Esophagus mucosa (tissue), 1 donor: ENCODE data around the gene YAP1. TPM values are rescaled to one million over a fixed set of nuclear protein-coding genes. Genes with fewer than 3 reads are reported as not detected.

Experiments used
- ATAC-seq: fragments of 200-7000 bp; cut with Tn5 transposase; one replicate; pipeline ENCODE4 v1.9.1; 2020
- total RNA-seq: library from RNA; stranded (reverse); gene quantifications from one replicate; pipeline ENCODE4 v1.2.4, GENCODE V29; 2023
- donor health status: DM: yes; HTN: yes; CAD: no.

The YAP1 gene
- total RNA-seq, 1 donor from 2014 or later: 95.2 TPM

- no peak for ATAC-seq
Measured at GRCh38 chr11:102117472-102118113, 7.3 kb downstream of the YAP1 start.

DNA sequence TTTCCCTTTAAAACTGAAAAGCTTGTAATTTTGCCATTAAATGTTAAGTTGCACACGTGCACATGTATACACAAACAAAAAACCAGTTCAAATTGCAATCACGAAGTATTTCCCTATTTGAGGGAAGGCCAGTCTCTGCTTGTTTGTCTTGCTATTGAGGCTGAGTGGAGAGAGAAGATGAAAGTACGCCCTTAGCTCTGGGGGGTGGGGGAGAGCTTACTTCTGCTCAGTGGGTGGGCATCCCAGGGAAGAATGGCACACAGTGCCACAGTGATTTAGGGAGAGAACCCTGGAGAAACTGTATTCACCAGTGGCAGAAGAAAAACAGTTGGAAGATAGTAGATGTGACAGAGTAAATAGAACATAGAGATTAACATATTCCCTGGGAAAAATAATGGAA is 8.7 kb downstream of the YAP1 start:
- ATAC-seq: peak; percentile 10

GRCh38 chr11:102119997-102120396 is 9.8 kb downstream of the YAP1 start:
- ATAC-seq: no peak

DNA sequence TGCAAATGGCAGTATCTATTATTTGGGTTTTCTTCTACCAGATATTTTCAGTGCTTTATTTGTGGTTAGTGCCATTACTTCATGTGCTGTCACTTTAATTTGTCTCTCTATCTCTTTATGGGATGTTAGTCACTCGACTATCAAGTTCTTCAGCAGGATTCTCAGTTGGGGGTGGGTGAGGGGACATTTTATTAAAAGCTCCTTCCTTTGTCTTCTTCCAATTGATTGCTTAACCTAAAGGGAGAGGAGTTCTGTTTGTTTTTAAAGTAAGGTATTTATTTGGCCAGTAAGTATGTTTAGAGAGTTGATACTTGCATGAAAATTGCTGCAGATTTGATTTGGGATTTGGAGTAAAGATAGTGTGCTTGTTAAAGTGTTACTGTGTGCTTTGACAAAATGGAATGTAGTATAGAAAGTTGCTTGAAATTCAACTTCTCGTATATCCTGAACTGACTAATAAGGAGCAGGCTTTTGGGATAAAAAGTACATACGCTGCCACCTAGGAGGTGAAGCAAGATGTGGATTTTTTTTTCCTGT is 10.3 kb downstream of the YAP1 start:
- ATAC-seq: no peak

- ATAC-seq: no peak
Measured at GRCh38 chr11:102121329-102121728, 11.1 kb downstream of the YAP1 start.

DNA sequence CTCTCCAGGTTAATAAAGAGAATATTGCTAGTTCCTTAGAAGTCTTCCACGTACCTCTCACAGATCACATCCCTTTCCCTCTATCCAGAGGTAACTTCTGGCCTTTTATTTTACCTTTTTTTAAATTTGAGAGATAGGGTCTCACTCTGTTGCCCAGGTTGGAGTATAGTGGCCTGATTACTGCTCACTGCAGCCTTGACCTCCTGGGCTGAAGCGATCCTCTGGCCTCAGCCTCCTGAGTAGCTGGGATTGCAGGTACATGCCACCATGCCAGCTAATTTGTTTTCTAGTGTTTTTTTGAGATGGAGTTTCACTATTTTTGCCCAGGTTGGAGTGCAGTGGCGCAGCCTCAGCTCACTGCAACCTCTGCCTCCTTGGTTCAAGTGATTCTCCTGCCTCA is 24.4 kb downstream of the YAP1 start:
- ATAC-seq: no peak

DNA sequence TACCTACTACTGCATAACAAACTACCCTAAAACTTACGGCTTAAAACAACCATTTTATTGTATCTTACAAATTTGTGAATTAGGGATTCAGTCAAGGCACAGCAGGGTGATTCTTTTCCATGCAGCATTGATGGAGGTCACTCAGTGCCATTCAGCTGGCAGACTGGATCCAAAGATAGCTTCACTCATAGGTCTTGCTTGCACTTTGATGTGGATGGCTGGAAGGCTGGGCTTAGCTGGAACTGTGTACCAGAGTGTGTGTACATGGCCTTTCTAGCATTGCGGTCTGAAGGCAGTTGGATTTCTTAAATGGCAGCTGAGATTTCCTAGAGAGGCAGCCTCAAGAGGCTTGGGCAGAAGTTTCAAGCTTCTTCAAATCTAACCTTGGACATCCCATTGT is 25.0 kb downstream of the YAP1 start:
- no peak for ATAC-seq

- ATAC-seq: no peak
Measured at GRCh38 chr11:102138223-102138622, 28.0 kb downstream of the YAP1 start.

GRCh38 chr11:102138670-102139069 is 28.4 kb downstream of the YAP1 start:
- ATAC-seq: peak; percentile 45

- ATAC-seq: peak; percentile 84
Measured at GRCh38 chr11:102139081-102139498, 28.8 kb downstream of the YAP1 start.

GRCh38 chr11:102142333-102142732 is 32.1 kb downstream of the YAP1 start:
- no peak for ATAC-seq

- ATAC-seq: no peak
Measured at GRCh38 chr11:102143867-102144266, 33.6 kb downstream of the YAP1 start.

DNA sequence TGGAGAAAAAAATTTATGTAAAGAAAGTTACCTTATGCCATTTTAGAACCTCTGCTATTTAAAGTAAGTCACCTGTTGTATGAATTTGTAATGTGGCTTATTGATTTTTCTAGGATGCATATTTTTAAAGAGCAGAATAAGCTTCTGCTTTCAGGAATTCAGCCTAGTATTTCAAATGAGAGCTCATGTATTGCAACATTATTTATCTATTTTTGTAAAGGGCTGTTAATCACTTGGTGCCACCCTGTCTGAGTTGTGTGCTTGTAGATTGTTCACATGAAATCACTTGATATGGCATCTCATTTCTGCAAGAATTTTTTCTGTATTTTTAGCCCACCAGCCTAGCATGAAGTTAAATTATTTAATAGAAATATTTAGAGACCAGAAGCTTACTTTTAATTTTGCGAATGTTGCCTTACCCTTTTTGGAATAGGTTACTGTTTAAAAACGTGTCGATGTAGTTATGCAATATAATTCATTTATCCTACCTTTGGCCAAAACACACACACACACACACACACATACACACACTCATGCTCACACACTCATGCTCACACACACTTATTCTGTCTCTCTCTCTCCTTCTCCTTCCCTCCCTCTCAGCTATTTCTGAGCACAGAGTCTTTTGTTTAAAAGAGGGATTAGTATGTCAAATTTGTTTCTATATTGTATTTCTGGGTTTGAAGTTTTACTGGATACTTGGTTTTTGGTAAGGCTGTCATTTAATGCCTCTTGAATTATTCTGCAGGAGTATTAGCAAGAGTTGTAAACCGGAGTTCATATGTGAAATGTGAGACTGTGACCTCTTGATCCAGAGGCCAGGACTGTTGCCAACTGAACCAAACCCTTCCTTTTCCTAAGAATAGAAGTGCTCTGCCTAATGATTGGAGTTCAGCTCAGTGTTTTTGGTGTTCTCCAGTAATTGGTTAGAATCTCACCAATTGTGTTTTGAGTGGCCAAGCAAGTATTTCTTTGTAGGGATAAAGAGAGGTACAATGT is 34.4 kb downstream of the YAP1 start:
- ATAC-seq: peak; percentile 31

DNA sequence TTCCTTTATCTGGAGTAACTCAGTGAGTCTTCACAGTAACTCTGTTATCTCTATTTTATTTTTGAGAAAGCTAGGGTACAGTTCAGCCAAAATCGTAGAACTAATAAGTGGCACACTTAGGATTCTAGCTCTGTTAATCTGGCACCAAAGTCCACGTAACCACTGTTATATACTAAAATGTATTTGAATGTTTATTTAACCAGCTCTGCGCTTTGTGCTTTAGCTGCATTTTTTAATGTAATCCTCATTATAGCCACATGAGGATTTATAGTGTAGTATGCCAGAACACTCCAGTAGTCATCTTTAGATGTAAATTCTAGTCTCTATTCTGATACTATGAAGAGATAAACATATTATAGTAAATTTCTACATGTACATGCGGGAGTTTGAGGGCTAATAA is 36.8 kb downstream of the YAP1 start:
- no peak for ATAC-seq

- ATAC-seq: no peak
Measured at GRCh38 chr11:102147632-102148031, 37.4 kb downstream of the YAP1 start.

DNA sequence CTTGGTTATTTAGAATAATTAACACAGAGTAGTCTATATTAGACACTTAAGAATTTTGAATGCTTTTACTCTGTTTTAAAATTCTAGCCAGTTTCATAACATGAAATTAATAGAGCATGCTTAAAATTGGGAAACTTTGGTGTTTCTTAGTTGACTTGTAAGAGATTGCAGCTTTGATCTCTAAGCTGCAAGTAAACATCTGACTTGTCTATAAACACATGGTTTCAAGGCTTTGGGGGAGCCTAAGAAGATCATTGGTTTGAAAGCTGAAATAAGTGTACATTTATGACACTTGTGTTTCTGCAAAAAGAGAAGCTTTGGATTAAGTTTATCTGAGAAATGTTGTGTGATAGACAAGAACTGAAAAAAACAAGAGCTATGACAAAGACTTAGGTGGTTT is 37.8 kb downstream of the YAP1 start:
- no peak for ATAC-seq

- no peak for ATAC-seq
Measured at GRCh38 chr11:102151784-102152525, 41.7 kb downstream of the YAP1 start.

DNA sequence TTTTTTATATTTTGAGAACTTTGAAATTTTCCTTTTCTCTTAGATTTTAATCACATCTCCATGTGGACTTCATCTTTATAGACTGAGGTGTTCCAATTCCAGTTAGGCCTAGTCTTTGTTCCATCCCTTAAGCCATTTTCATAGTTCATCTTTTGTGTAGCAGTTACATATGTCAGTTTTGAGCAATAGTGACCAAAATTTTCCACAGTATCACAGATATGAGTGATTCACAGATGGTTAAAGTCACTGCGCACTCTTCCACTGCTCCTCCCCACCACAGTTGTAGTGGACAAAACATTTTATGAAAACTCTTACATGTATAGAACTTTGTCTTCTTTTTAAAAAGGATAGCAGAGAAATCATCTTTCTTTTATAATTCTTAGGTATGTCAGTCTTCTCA is 42.8 kb downstream of the YAP1 start:
- ATAC-seq: no peak

DNA sequence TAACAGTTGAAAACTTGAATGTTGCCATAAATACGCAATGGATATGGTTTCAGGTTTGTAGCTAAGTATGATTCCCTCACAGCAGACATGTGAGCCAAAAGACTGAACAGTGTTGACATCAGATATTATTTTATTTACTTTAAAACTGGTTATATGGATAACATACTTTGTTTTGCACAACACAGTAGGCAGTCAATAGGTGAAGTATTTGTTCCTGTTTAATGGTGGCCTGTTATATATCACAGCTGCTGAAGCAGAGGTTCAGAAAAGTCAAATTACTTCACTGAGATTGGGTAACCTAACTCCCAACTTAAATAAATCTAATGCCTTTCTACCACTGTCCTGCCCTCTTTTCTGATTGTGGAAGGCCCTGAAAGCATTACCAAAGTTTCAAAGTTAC is 44.6 kb downstream of the YAP1 start:
- ATAC-seq: no peak

- peak; percentile 84 for ATAC-seq
Measured at GRCh38 chr11:102155676-102156075, 45.4 kb downstream of the YAP1 start.

- peak; percentile 94 for ATAC-seq
Measured at GRCh38 chr11:102157219-102157618, 47.0 kb downstream of the YAP1 start.

DNA sequence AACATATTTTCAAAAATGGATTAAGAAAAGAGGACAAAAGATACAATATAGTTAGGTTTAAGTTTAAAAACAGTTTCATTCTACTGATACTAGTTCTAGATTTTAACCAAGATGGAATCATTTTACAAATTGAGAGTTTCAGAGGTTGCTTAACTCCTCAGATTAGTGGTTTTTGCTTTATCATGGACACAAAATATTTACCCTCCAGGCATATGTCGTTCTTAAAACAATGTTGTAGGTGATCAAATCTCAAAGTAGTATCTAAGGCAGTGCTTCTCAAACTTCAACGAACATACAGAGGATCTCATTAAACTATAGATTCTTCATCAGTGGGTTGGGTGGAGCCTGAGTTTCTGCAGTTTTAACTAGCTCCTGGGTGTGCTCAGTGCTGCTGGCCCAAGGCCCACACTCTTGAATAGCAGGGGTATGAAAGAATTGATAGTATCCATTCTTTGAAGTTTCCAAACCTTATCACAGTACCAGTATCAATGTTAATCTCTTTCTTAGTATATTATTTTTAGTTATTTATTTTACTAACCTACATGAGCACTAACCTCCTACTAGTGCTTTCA is 48.0 kb downstream of the YAP1 start:
- no peak for ATAC-seq

DNA sequence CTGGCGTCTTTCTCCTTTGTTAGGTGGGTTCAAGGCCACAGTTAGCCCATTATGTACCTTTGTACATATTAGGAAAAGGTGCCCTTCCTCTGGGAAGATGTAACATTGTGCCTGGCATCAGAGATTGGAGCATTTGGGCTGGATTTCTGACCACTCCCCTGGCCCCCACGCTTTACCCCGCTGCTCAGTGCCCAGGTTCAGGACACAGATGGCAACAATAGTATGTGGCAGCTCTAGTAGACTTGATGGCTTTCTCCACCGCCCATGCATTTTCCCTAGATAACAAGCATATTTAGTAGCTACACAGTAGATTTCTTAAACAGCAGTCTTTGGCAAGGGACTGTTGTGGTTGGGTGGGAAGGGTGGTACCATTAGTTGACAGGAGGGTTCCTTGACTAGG is 53.1 kb downstream of the YAP1 start:
- no peak for ATAC-seq
